Esophagus (tissue), 2 donors: ENCODE results near the gene SLC52A3. TPM values are rescaled to one million over a fixed set of nuclear protein-coding genes. Genes with fewer than 3 reads are reported as not detected.

Source experiments
- H3K27ac ChIP-seq, 2 donors: one replicate each; pipeline ENCODE4 v1.5.1; 2013; ENCODE audit warnings: low read depth in 2 of 2, mild to moderate bottlenecking in 2 of 2, inconsistent platforms in 1 of 2, low read length in 1 of 2, moderate library complexity in 1 of 2
- H3K27me3 ChIP-seq, 2 donors: one replicate each; pipeline ENCODE4 v1.6.1; 2013; ENCODE audit warnings: low read length in 2 of 2, control low read depth in 1 of 2, mild to moderate bottlenecking in 1 of 2; ENCODE audit not compliant: insufficient read depth in 2 of 2, control insufficient read depth in 1 of 2
- H3K36me3 ChIP-seq, 2 donors: one replicate each; pipeline ENCODE4 v1.6.1; 2013; ENCODE audit warnings: low read length in 1 of 2; ENCODE audit not compliant: control insufficient read depth in 2 of 2, insufficient read depth in 2 of 2
- H3K4me1 ChIP-seq, 2 donors: one replicate each; pipeline ENCODE4 v1.6.1; 2013; ENCODE audit warnings: low read length in 1 of 2; ENCODE audit not compliant: control insufficient read depth in 2 of 2, insufficient read depth in 2 of 2
- H3K4me3 ChIP-seq, 2 donors: one replicate each; pipeline ENCODE4 v1.5.1; 2013; ENCODE audit warnings: low read length in 2 of 2, mild to moderate bottlenecking in 2 of 2, low read depth in 1 of 2, moderate library complexity in 1 of 2
- H3K9me3 ChIP-seq, 2 donors: one replicate each; pipeline ENCODE4 v1.6.1; 2013; ENCODE audit warnings: mild to moderate bottlenecking in 2 of 2, low read depth in 1 of 2, low read length in 1 of 2, moderate library complexity in 1 of 2; ENCODE audit not compliant: control insufficient read depth in 2 of 2, insufficient read depth in 1 of 2
- WGBS, 2 donors: extraction: QIAGEN DNeasy Blood & Tissue Kit; methylation state at CpG; one replicate each; pipeline ENCODE4 v1.1.7; 2013; 5-methylcytosine and 5-hydroxymethylcytosine counted together
- polyA plus RNA-seq, 2 donors: library from polyadenylated mRNA; stranded (reverse); fragments of 200-250 nt; gene quantifications; one replicate each; pipeline ENCODE4 v1.2.3, GENCODE V29; 2013
- donor health status: healthy with polysubstance abuse.
- donor health status: Bipolar disorder and iron deficiency.

SLC52A3 gene
- polyA plus RNA-seq, 2 donors: 4.9 to 5.6 TPM

DNA sequence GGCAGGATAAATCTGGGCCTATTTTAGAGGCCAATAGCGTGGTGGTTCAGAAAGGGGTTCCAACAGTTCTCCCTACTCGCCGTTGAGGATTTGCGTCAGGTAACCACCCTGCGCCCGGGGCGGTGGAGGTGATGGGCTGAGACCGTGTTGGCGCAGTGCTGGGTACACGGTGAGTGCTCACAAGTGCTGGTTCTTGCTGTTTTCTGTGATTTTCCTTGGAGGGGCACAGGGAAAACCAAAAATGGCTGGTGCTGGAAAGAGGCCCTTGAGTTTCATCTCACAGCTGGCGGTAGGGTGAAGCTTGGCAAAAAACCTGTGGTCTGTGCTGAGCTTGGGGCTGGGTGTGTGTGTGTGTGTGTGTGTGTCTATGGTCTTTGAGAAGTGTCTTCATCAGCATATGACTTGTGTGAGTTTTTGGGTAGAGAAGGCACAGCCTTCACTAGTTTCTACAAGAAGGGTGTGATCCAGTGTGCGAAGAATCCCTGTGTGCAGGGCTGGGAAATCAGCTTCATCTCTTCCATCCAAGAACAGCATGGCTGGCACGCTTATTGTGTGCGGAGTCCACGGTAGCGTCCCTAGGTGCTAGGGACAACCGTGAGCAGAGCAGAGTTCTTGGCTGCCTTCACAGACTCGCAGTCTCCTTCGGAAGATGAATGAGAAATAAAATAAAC is 57.4 kb downstream of the SLC52A3 start:
- Histone ChIP-seq H3K4me3 (no peak overlapping the region), H3K4me1 (peaks cover 0 to 2% of the 10 kb centered on the region in 2 donors), H3K27me3 (peaks cover 0 to 4% of the 10 kb centered on the region in 2 donors), H3K9me3 (peaks cover 0 to 4% of the 10 kb centered on the region in 2 donors), H3K36me3 (no peaks in the 10 kb centered on the region), H3K27ac (no peak overlapping the region)
- WGBS, 2 donors: 68 to 74% methylated on average over 19 of the region's 19 CpGs

Other genes with a start within 250 kb of the SLC52A3 start
- 10 to 100 TPM; 22.2 to 31.7 TPM for gene CSNK2A1, start 224.7 kb downstream of the SLC52A3 start, polyA plus RNA-seq
- gene TCF15, start 158.2 kb downstream of the SLC52A3 start, polyA plus RNA-seq: under 1 TPM; 0.26 to 0.39 TPM
- 10 to 100 TPM; 16.7 to 41.0 TPM for gene SRXN1, start 115.3 kb downstream of the SLC52A3 start, polyA plus RNA-seq
- not detected for gene SCRT2, start 92.7 kb downstream of the SLC52A3 start, polyA plus RNA-seq
- 10 to 100 TPM; 24.6 to 27.0 TPM for gene FAM110A, start 65.2 kb upstream of the SLC52A3 start, polyA plus RNA-seq
- under 1 TPM; 0.08 to 0.11 TPM for gene ANGPT4, start 147.8 kb upstream of the SLC52A3 start, polyA plus RNA-seq
- under 1 TPM; 0.04 to 0.06 TPM for gene RSPO4, start 233.8 kb upstream of the SLC52A3 start, polyA plus RNA-seq